ENCODE data around the gene FAM162A.

Gene FAM162A

DNA sequence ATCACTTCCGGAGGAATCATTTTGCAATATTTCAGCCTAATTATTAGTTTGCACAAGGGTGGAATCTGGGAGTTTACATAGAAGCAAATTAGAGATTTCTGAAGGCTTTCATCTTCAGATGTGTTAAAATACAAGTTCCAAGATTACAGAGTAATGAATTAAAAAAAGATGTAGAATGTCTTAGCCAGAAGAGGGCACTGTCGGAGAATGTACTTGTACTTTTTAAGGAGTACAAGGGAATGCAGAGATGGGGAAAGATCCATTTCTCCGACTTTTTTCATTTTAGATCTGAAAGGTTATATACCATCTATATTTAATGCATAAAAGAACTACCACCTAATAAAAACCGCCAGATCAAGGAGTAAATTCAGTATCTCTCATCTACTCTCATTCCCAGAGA lies 75.0 kb downstream of the FAM162A start:
- Histone ChIP-seq H3K79me2 (ENCODE audit: insufficient read depth, low read length) (no peaks in the 10 kb centered on the region), H3K4me3 (ENCODE audit: low read depth, low read length, poor library complexity, severe bottlenecking) (no peak overlapping the region), H3K4me2 (ENCODE audit: low read length) (no peak overlapping the region), H3K9ac (ENCODE audit: low read length) (no peak overlapping the region), H3F3A (ENCODE audit: insufficient read depth, low read length) (no peaks in the 10 kb centered on the region), H3K27ac (ENCODE audit: low read depth, low read length, poor library complexity, severe bottlenecking) (no peak overlapping the region), H3K9me3 (ENCODE audit: low read length) (no peaks in the 10 kb centered on the region), H3K9me2 (ENCODE audit: low read depth, low read length) (no peaks in the 10 kb centered on the region), H3K36me3 (ENCODE audit: insufficient read depth, low read length) (peaks cover 70% of the 10 kb centered on the region), H2AFZ (ENCODE audit: low read length) (no peak overlapping the region), H4K20me1 (ENCODE audit: insufficient read depth, low read length) (no peaks in the 10 kb centered on the region), H3K27me3 (ENCODE audit: insufficient read depth, low read length) (no peaks in the 10 kb centered on the region), H3K4me1 (ENCODE audit: insufficient read depth, low read length, severe bottlenecking) (no peaks in the 10 kb centered on the region)
- no peak for TF ChIP-seq EZH2 (IDR thresholded peaks at IDR 0.05; ENCODE audit: borderline replicate concordance, low read length)
- TF ChIP-seq, protein P1, sequence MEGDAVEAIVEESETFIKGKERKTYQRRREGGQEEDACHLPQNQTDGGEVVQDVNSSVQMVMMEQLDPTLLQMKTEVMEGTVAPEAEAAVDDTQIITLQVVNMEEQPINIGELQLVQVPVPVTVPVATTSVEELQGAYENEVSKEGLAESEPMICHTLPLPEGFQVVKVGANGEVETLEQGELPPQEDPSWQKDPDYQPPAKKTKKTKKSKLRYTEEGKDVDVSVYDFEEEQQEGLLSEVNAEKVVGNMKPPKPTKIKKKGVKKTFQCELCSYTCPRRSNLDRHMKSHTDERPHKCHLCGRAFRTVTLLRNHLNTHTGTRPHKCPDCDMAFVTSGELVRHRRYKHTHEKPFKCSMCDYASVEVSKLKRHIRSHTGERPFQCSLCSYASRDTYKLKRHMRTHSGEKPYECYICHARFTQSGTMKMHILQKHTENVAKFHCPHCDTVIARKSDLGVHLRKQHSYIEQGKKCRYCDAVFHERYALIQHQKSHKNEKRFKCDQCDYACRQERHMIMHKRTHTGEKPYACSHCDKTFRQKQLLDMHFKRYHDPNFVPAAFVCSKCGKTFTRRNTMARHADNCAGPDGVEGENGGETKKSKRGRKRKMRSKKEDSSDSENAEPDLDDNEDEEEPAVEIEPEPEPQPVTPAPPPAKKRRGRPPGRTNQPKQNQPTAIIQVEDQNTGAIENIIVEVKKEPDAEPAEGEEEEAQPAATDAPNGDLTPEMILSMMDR (IDR thresholded peaks at IDR 0.05; ENCODE audit: low read length): peak; percentile 69

DNA sequence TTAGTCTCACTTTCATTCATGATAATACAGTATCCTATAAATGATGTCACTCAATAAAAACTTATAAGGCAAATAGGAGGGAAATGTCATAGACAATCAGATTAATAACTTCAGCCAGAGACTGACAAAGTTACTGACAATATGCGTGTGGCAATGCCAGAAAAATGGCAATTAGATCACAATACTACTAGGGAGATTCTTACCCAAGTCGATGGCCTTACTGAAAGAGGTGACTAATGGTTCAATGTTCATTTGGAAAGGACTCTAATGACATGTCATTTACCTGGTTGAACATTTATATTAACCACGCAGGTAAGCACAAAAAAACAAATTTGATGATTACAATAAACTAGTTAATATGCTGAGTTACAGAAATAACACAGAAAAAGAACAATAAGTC lies 77.8 kb downstream of the FAM162A start:
- Histone ChIP-seq H3K36me3 (ENCODE audit: insufficient read depth, low read length) (peaks cover 72% of the 10 kb centered on the region; the same call in 1 of the 2 replicates), H3K79me2 (ENCODE audit: insufficient read depth, low read length) (no peaks in the 10 kb centered on the region)

More for the DNA sequence above, 77.8 kb downstream of the FAM162A start:
- Histone ChIP-seq H3K4me1 (ENCODE audit: insufficient read depth, low read length, severe bottlenecking) (no peaks in the 10 kb centered on the region), H3K9me3 (ENCODE audit: low read length) (no peaks in the 10 kb centered on the region), H2AFZ (ENCODE audit: low read length) (no peak overlapping the region), H3K27ac (ENCODE audit: low read depth, low read length, poor library complexity, severe bottlenecking) (no peak overlapping the region), H3F3A (ENCODE audit: insufficient read depth, low read length) (no peaks in the 10 kb centered on the region), H3K27me3 (ENCODE audit: insufficient read depth, low read length) (no peaks in the 10 kb centered on the region), H4K20me1 (ENCODE audit: insufficient read depth, low read length) (no peaks in the 10 kb centered on the region), H3K9me2 (ENCODE audit: low read depth, low read length) (no peaks in the 10 kb centered on the region), H3K4me2 (ENCODE audit: low read length) (no peak overlapping the region), H3K9ac (ENCODE audit: low read length) (no peak overlapping the region), H3K4me3 (ENCODE audit: low read depth, low read length, poor library complexity, severe bottlenecking) (no peak overlapping the region)
- TF ChIP-seq EZH2 (IDR thresholded peaks at IDR 0.05; ENCODE audit: borderline replicate concordance, low read length): no peak

Data from OCI-LY1 (cell line).